A549 (cell line): ENCODE results near the gene SH3RF1. TPM values are rescaled to one million over a fixed set of nuclear protein-coding genes. Genes with fewer than 3 reads are reported as not detected.

ENCODE experiments used
- ATAC-seq, 2 experiments: fragments of 200-7000 bp in 1 of 2; fragments of >200 bp in 1 of 2; cut with Nextera tagmentation in 1 of 2; cut with Tn5 transposase in 1 of 2; 3 replicates each; pipeline versions ENCODE4 v1.8.0 to v1.9.1; 2018 to 2020; ENCODE audit warnings: mild to moderate bottlenecking in 1 of 2, moderate library complexity in 1 of 2
- CTCF ChIA-PET: fragments of 300-600 bp; sonication (Branson Sonifier 250); formaldehyde crosslinking; extraction: SDS; loops from one replicate; lab custom pipeline; 2021; ENCODE audit warnings: antibody characterized with exemption, inconsistent platforms; lab: Yijun Ruan, JAX
- POLR2A ChIA-PET: fragments of 350-600 bp; formaldehyde crosslinking; extraction: SDS; loops from one replicate; lab custom pipeline; 2021; ENCODE audit warnings: antibody characterized with exemption, inconsistent platforms; lab: Yijun Ruan, JAX
- DNase-seq, 2 experiments: peaks; one replicate each; pipeline versions ENCODE4 v3.0.0 to v3.0.0-alpha.2; 2011 to 2016; ENCODE audit warnings: low read depth in 1 of 2, low spot score in 1 of 2
- FAIRE-seq: peaks from 2 replicates; lab custom pipeline; 2011; peaks lifted over from hg19 to GRCh38; lab: Jason Lieb, UNC
- H3K27ac ChIP-seq, 2 experiments: fragments of >200 bp; sonication (Bioruptor Twin); formaldehyde crosslinking; 3 replicates each; pipeline ENCODE4 v1.5.1; 2016 to 2017
- H3K4me1 ChIP-seq: fragments of >200 bp; sonication (Bioruptor Twin); formaldehyde crosslinking; 3 replicates; pipeline ENCODE4 v1.6.1; 2016
- H3K4me2 ChIP-seq: fragments of >200 bp; sonication (Bioruptor Twin); formaldehyde crosslinking; 3 replicates; pipeline ENCODE4 v1.6.1; 2016
- H3K4me3 ChIP-seq: fragments of >200 bp; sonication (Bioruptor Twin); formaldehyde crosslinking; 3 replicates; pipeline ENCODE4 v1.5.1; 2016
- H3K9me3 ChIP-seq: fragments of >200 bp; sonication (Bioruptor Twin); formaldehyde crosslinking; 3 replicates; pipeline ENCODE4 v1.6.1; 2016
- CBX2 ChIP-seq: fragments of 200-600 bp; sonication (generic); IDR thresholded peaks from 2 replicates; pipeline ENCODE4 v1.6.1; 2016; ENCODE audit warnings: low read depth, mild to moderate bottlenecking, borderline replicate concordance
- CBX8 ChIP-seq: fragments of 200-600 bp; sonication (generic); IDR thresholded peaks from 2 replicates; pipeline ENCODE4 v1.6.1; 2016
- CEBPB ChIP-seq, 2 experiments: fragments of >200 bp in 1 of 2; sonication (Bioruptor Twin) in 1 of 2; formaldehyde crosslinking in 1 of 2; IDR thresholded peaks; 2 replicates each; pipeline ENCODE4 v1.6.1; 2012 to 2016
- EP300 ChIP-seq, 2 experiments: fragments of >200 bp; sonication (Bioruptor Twin); formaldehyde crosslinking; IDR thresholded peaks; 2 replicates in 1 of 2; 3 replicates in 1 of 2; pipeline ENCODE4 v1.6.1; 2016 to 2017
- ESRRA ChIP-seq: fragments of 150-350 bp; IDR thresholded peaks from 2 replicates; pipeline ENCODE4 v1.6.1; 2014; ENCODE audit warnings: mild to moderate bottlenecking, low read length, borderline replicate concordance
- FOSL2 ChIP-seq, 2 experiments: fragments of 450-650 bp in 1 of 2; fragments of >200 bp in 1 of 2; sonication (Bioruptor Twin) in 1 of 2; formaldehyde crosslinking; IDR thresholded peaks; 2 replicates each; pipeline versions ENCODE4 v1.5.0 to v1.6.1; 2016 to 2020; ENCODE audit warnings: mild to moderate bottlenecking in 1 of 2, moderate library complexity in 1 of 2
- FOXS1 ChIP-seq: fragments of 250-450 bp; sonication (Bioruptor Pico); IDR thresholded peaks from 2 replicates; pipeline ENCODE4 v1.5.0; 2020; ENCODE audit warnings: mild to moderate bottlenecking, moderate library complexity
- HDAC2 ChIP-seq: fragments of 200-600 bp; sonication (generic); IDR thresholded peaks from 2 replicates; pipeline ENCODE4 v1.6.1; 2016
- HES2 ChIP-seq: fragments of >200 bp; sonication (Bioruptor Twin); formaldehyde crosslinking; IDR thresholded peaks from 2 replicates; pipeline ENCODE4 v1.6.1; 2016
- JUN ChIP-seq, 2 experiments: fragments of >200 bp; sonication (Bioruptor Twin); formaldehyde crosslinking; IDR thresholded peaks; 2 replicates in 1 of 2; 3 replicates in 1 of 2; pipeline ENCODE4 v1.6.1; 2016 to 2017
- RARB ChIP-seq: fragments of 250-450 bp; sonication (Bioruptor Pico); IDR thresholded peaks from 2 replicates; pipeline ENCODE4 v1.8.0; 2021; ENCODE audit warnings: mild to moderate bottlenecking, moderate library complexity
- RFX5 ChIP-seq: fragments of 450-650 bp; IDR thresholded peaks from 2 replicates; pipeline ENCODE4 v1.7.1; 2014; ENCODE audit warnings: antibody characterized with exemption, mild to moderate bottlenecking, moderate library complexity
- ZC3H11A ChIP-seq: fragments of 450-650 bp; IDR thresholded peaks from 2 replicates; pipeline ENCODE4 v1.6.1; 2014; ENCODE audit warnings: antibody characterized with exemption, mild to moderate bottlenecking
- ZFP36 ChIP-seq: fragments of 450-650 bp; IDR thresholded peaks from 2 replicates; pipeline ENCODE4 v1.6.1; 2014; ENCODE audit warnings: borderline replicate concordance; ENCODE audit not compliant: partially characterized antibody
- WGBS: methylation state at CpG from one replicate; pipeline ENCODE4 v1.1.6; 2017; ENCODE audit errors: missing lambda C conversion rate; 5-methylcytosine and 5-hydroxymethylcytosine counted together
- polyA plus RNA-seq, 4 experiments: library from polyadenylated mRNA; depleted of rRNA in 3 of 4; stranded (reverse); fragments of >200 nt; fragmentation: RNase III in 1 of 4; extraction: RNeasy Plus Mini Kit Qiagen cat#74134 plus additional on column Dnase treatment in 1 of 4; gene quantifications; 2 replicates in 3 of 4; 3 replicates in 1 of 4; pipeline ENCODE4 v1.2.3, GENCODE V29; 2011 to 2017
- TF ChIP-seq, protein P1 (sequence below): IDR thresholded peaks from 2 replicates; pipeline ENCODE4 v1.6.1; 2012; ENCODE audit warnings: low read depth, borderline replicate concordance
- TF ChIP-seq, protein P2 (sequence below): fragments of >200 bp; sonication (Bioruptor Twin); formaldehyde crosslinking; IDR thresholded peaks from 3 replicates; pipeline ENCODE4 v1.5.1; 2016

Gene SH3RF1
- polyA plus RNA-seq, 2 of the 4 experiments (the other 2 are of a cell fraction) = 8.0 to 15.1 TPM

GRCh38 chr4:169064296-169064695, 206.5 kb downstream of the SH3RF1 start:
- POLR2A ChIA-PET = no interaction called here
- TF ChIP-seq, protein P1, sequence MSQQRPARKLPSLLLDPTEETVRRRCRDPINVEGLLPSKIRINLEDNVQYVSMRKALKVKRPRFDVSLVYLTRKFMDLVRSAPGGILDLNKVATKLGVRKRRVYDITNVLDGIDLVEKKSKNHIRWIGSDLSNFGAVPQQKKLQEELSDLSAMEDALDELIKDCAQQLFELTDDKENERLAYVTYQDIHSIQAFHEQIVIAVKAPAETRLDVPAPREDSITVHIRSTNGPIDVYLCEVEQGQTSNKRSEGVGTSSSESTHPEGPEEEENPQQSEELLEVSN = no peak
- TF ChIP-seq ESRRA (no peak), HDAC2 (no peak), CBX8 (no peak)
- TF ChIP-seq, protein P2, sequence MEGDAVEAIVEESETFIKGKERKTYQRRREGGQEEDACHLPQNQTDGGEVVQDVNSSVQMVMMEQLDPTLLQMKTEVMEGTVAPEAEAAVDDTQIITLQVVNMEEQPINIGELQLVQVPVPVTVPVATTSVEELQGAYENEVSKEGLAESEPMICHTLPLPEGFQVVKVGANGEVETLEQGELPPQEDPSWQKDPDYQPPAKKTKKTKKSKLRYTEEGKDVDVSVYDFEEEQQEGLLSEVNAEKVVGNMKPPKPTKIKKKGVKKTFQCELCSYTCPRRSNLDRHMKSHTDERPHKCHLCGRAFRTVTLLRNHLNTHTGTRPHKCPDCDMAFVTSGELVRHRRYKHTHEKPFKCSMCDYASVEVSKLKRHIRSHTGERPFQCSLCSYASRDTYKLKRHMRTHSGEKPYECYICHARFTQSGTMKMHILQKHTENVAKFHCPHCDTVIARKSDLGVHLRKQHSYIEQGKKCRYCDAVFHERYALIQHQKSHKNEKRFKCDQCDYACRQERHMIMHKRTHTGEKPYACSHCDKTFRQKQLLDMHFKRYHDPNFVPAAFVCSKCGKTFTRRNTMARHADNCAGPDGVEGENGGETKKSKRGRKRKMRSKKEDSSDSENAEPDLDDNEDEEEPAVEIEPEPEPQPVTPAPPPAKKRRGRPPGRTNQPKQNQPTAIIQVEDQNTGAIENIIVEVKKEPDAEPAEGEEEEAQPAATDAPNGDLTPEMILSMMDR = no peak
- H3K4me3 ChIP-seq = no peak overlapping the region
- H3K27ac ChIP-seq = no peak overlapping the region
- WGBS = 86% methylated on average over 2 of the region's 2 CpGs
- peaks cover 16% of the 10 kb centered on the region for H3K4me1 ChIP-seq
- CTCF ChIA-PET = no interaction called here
- ATAC-seq (no peak), FAIRE-seq (no peak), DNase-seq (no peak)
- no peak overlapping the region for H3K4me2 ChIP-seq
- H3K9me3 ChIP-seq = no peaks in the 10 kb centered on the region

GRCh38 chr4:169063441-169063840, 207.3 kb downstream of the SH3RF1 start:
- Histone ChIP-seq H3K4me3 (no peak overlapping the region), H3K4me1 (peaks cover 15% of the 10 kb centered on the region), H3K9me3 (no peaks in the 10 kb centered on the region), H3K27ac (no peak overlapping the region), H3K4me2 (no peak overlapping the region)
- ATAC-seq (no peak), DNase-seq (no peak), FAIRE-seq (no peak)
- WGBS = 79% methylated on average over 3 of the region's 3 CpGs
- POLR2A ChIA-PET = no interaction called here
- CTCF ChIA-PET = no interaction called here
- no peak for TF ChIP-seq RARB (CRISPR knock-in tag)
- no peak for TF ChIP-seq ZFP36
- no peak for TF ChIP-seq FOSL2 (IDR thresholded peaks at IDR 0.05)
- TF ChIP-seq FOSL2 (CRISPR knock-in tag; IDR thresholded peaks at IDR 0.05) = no peak

DNA sequence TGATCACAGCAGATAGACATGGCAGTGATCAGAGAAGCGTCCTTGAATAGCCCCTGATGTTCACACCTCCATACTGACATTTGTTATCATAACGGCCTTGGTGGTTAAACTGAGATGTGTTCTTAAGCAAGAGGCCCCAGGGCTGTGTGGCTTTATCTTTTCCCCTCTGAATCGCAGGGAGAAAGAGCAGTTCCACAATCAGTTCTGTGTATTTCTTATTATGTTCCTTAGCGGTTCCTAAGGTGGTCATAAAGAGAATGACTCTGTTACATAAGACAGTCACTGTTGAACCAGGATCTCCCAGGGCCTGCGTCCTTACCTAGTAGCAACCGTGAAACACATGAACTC, 207.9 kb downstream of the SH3RF1 start:
- WGBS = 67% methylated on average over 6 of the region's 6 CpGs
- no peak for DNase-seq
- Histone ChIP-seq H3K4me3 (no peak overlapping the region), H3K4me1 (peaks cover 15% of the 10 kb centered on the region), H3K9me3 (no peaks in the 10 kb centered on the region), H3K27ac (peak overlapping the region in 1 of 2 experiments; percentile 37; a peak in 1 of 6 replicates), H3K4me2 (peak overlapping the region; percentile 46; the same call in 2 of the 3 replicates)
- no peak for ATAC-seq
- POLR2A ChIA-PET = interaction anchor here (0.5 kb wide), 1 partner anchor 16 kb away, joined by 4 read pairs; no protein-coding TSS in a partner anchor
- CTCF ChIA-PET = interaction anchor here (0.8 kb wide), 1 partner anchor 9 kb away, joined by 3 read pairs; no protein-coding TSS in a partner anchor
- TF ChIP-seq CEBPB (IDR thresholded peaks at IDR 0.05) (no peak), CBX2 (no peak)
- no peak for FAIRE-seq

DNA sequence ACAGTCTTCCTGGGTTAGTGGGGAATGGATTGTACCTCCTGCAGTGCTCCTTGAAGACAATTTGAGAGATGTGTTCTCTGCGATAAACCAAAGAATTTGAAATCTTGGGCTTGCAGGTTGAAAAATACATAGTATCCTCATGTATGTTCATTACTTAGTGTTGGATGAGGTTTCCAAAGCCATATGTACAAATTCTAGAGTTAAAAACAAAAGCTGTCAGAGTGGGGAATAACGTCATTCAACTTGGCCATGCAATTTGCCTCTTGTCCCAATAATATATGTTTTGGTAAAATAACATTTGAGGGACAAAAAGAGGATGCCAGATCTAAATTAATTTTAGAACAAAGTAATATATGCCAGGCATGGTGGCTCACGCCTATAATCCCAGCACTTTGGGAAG, 209.4 kb downstream of the SH3RF1 start:
- no peak for TF ChIP-seq FOSL2 (IDR thresholded peaks at IDR 0.05)
- TF ChIP-seq FOSL2 (CRISPR knock-in tag; IDR thresholded peaks at IDR 0.05) = no peak
- TF ChIP-seq CBX2 = no peak
- TF ChIP-seq RFX5 = no peak
- TF ChIP-seq JUN (IDR thresholded peaks at IDR 0.05) = no peak
- TF ChIP-seq ZC3H11A = no peak
- no peak for TF ChIP-seq FOXS1
- no peak for TF ChIP-seq HES2
- TF ChIP-seq EP300 (IDR thresholded peaks at IDR 0.05) = no peak
- Histone ChIP-seq H3K27ac (no peak overlapping the region), H3K4me2 (no peak overlapping the region), H3K4me1 (peaks cover 15% of the 10 kb centered on the region), H3K9me3 (no peaks in the 10 kb centered on the region), H3K4me3 (no peak overlapping the region)
- FAIRE-seq (no peak), DNase-seq (no peak), ATAC-seq (no peak)
- ChIA-PET CTCF (no interaction called here), POLR2A (no interaction called here)
- 94% methylated on average over 3 of the region's 3 CpGs for WGBS
